ENCODE results near the gene SPRED2.

The SPRED2 gene

GRCh38 chr2:65416945-65417344 lies 15.5 kb downstream of the SPRED2 start:
- no peak for DNase-seq

- DNase-seq: no peak
Measured at GRCh38 chr2:65416321-65416720, 16.1 kb downstream of the SPRED2 start.

GRCh38 chr2:65415091-65415490 lies 17.3 kb downstream of the SPRED2 start:
- DNase-seq: peak in 1 of 58 donors; percentile 11

- DNase-seq: no peak
Measured at GRCh38 chr2:65413610-65414009, 18.8 kb downstream of the SPRED2 start.

- DNase-seq: no peak
Measured at GRCh38 chr2:65413106-65413505, 19.3 kb downstream of the SPRED2 start.

GRCh38 chr2:65411056-65411795 lies 21.2 kb downstream of the SPRED2 start:
- no peak for DNase-seq

- no peak for DNase-seq
Measured at GRCh38 chr2:65409045-65409444, 23.4 kb downstream of the SPRED2 start.

- DNase-seq: no peak
Measured at GRCh38 chr2:65407240-65407639, 25.2 kb downstream of the SPRED2 start.

GRCh38 chr2:65404988-65405697 lies 27.3 kb downstream of the SPRED2 start:
- no peak for DNase-seq

- DNase-seq: no peak
Measured at GRCh38 chr2:65403529-65403915, 28.9 kb downstream of the SPRED2 start.

GRCh38 chr2:65402780-65403528 lies 29.4 kb downstream of the SPRED2 start:
- DNase-seq: no peak

- peak in 1 of 58 donors; percentile 12 for DNase-seq
Measured at GRCh38 chr2:65402323-65402722, 30.1 kb downstream of the SPRED2 start.

- DNase-seq: no peak
Measured at GRCh38 chr2:65397122-65397521, 35.3 kb downstream of the SPRED2 start.

GRCh38 chr2:65396348-65397026 lies 35.9 kb downstream of the SPRED2 start:
- no peak for DNase-seq

GRCh38 chr2:65395621-65396347 lies 36.6 kb downstream of the SPRED2 start:
- no peak for DNase-seq

- DNase-seq: no peak
Measured at GRCh38 chr2:65393743-65394422, 38.5 kb downstream of the SPRED2 start.

- no peak for DNase-seq
Measured at GRCh38 chr2:65393046-65393445, 39.4 kb downstream of the SPRED2 start.

GRCh38 chr2:65392609-65393008 lies 39.8 kb downstream of the SPRED2 start:
- DNase-seq: peak in 11 of 58 donors; percentile 8 to 66 (median 22)

GRCh38 chr2:65390134-65390533 lies 42.3 kb downstream of the SPRED2 start:
- DNase-seq: no peak

- no peak for DNase-seq
Measured at GRCh38 chr2:65389476-65389875, 42.9 kb downstream of the SPRED2 start.
